ENCODE results near the gene KMT2E.

DNA sequence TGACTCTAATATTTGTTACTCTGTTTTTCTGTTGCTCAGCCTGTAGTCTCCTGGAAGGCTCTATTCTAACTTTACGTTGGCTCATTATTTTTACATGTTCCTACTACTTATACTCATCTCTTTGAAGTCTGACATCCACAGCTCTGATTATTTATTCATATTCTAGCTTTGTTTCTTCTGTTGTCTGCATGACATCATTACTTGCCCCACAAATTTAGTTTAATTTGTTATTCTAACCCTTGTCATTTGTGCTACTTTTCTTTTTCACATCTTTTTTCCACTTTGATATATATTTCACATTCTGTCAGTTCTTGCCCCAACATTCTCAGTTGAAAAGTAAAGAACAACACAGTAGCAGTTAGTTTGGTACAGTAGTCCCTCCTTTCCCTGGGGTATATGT is 51.1 kb downstream of the KMT2E start:
- TF ChIP-seq, protein P1, sequence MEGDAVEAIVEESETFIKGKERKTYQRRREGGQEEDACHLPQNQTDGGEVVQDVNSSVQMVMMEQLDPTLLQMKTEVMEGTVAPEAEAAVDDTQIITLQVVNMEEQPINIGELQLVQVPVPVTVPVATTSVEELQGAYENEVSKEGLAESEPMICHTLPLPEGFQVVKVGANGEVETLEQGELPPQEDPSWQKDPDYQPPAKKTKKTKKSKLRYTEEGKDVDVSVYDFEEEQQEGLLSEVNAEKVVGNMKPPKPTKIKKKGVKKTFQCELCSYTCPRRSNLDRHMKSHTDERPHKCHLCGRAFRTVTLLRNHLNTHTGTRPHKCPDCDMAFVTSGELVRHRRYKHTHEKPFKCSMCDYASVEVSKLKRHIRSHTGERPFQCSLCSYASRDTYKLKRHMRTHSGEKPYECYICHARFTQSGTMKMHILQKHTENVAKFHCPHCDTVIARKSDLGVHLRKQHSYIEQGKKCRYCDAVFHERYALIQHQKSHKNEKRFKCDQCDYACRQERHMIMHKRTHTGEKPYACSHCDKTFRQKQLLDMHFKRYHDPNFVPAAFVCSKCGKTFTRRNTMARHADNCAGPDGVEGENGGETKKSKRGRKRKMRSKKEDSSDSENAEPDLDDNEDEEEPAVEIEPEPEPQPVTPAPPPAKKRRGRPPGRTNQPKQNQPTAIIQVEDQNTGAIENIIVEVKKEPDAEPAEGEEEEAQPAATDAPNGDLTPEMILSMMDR (IDR thresholded peaks at IDR 0.05; ENCODE audit: borderline replicate concordance, extremely low read depth, low read length, poor library complexity, severe bottlenecking) = no peak
- TF ChIP-seq EZH2 (IDR thresholded peaks at IDR 0.05; ENCODE audit: borderline replicate concordance, low read depth, low read length, severe bottlenecking) = no peak
